NOMO-1 treated with dmso at 0.1 percent for 144 hours (cell line): Measurements from ENCODE around the gene TTLL5.

Source experiments
- DNase-seq: peaks from one replicate; lab custom pipeline; 2025; ENCODE audit not compliant: unreplicated experiment; lab: John Stamatoyannopoulos, UW

Gene TTLL5

DNA sequence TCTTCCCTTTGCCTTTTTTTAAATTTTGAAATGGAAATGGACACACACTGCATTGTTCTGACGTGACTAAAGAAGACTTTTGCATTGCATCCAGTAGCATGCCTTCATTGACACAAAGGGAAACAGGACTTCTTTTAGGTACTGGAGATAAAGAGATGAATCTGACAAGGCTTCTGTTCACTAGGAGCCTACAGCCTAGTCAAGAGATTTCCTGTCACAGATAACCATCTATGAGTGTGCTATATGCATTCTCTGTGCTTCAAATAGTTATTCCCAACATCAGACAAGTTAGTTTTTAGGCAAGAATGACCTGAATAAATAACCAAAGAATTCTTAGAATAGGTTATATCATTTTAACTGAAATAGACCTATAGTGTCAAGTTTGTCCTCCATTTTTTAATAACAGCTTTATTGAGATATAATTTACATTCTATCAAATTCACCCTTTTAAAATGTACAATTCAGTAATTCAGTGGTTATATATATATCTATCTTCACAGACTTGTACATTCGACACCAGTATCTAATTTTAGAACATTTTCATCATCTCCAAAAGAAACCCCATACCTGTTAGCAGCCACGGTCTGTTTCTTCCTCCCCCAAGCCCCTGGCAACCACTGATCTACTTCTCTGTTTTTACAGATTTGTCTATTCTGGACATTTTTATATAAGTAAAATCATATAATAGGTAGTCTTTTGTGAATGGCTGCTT is 122.7 kb downstream of the TTLL5 start:
- no peak for DNase-seq

DNA sequence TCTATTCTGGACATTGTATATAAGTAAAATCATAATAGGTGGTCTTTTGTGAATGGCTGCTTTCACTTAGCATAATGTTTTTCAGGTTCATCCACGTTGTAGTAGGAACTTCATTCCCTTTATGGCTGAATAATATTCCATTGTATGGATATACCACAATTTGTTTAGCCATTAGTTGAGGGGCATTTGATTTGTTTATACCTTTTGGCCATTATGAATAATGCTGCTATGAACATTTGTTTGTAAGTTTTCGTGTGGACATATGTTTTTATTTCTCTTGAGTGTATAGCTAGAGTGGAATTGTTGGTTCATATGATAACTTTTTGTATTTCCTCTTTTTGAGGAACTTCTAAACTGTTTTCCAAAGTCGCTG is 123.3 kb downstream of the TTLL5 start:
- DNase-seq, result no peak

DNA sequence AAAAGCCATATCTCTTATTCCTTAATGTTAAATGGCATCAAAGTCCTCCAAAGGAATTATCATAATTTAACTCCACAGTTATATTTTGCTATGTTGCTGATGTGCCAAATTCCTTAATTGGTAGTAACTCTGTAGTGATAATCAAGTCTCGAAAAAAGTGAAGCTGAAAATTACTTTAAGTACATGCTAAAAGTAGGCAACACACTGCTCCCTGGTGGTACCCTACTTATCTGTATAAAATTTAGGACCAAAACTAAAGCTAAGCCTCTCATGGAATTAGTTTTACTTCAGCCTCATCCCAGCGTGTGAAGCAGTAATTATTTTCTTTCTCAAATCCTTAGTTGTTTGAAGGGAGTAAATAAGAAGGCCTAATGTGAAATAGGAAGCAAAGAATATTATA is 132.8 kb downstream of the TTLL5 start:
- DNase-seq, result no peak

DNA sequence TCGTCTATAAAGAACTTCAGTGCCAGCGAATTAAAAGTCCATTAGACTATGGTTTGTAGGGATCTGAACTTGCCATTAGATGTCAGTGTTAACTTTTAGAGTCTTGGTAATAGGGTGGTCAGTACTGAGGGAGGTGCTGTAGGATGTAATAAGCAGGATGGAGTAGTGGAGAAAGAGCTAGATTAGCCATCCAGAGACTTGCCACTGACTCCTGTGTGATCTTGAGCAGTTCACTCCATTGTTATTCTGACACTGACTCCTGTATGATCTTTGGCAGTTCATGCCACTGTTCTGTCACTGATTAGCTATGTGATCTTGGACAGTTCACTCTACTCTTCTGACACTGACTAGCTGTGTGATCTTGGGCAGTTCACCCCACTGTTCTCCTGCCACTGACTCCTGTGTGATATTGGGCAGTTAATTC is 133.6 kb downstream of the TTLL5 start:
- DNase-seq, result no peak

DNA sequence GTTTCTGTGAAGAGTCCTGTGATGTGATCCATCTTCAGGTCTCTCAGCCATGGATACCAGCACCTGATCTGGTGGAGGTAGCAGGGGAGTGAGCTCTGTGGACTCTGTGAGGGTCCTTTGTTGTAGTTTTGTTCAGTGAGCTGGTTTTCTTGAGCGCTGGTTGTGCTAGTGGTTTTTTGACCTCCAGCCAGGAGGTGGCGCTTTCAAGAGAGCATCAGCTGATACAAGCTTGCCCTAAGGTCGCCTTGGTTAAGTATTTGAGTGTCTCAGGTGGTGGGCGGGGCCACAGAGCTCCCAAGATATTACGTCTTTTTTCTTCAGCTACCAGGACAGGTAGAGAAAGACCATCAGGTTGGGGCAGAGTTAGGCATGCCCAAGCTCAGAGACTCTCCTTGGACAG is 139.7 kb downstream of the TTLL5 start:
- no peak for DNase-seq

DNA sequence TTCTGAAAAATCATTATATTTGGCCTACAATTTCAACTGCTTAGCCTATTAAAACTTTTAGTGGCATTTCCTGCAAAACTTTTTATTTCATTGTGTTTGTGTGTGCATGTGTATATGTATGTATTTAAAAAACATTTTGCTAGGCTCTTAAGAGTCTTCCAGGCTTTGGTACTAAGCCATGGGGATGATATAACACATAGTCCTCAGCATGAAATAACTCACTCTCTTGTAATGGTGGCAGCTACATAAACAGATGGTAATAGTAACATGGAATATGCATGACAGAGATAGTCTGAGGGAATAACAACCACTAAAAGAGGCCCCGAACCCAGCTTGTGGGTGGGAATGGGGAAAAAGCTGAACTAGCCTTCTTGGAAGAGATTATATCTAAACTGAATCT is 141.4 kb downstream of the TTLL5 start:
- DNase-seq, result no peak

DNA sequence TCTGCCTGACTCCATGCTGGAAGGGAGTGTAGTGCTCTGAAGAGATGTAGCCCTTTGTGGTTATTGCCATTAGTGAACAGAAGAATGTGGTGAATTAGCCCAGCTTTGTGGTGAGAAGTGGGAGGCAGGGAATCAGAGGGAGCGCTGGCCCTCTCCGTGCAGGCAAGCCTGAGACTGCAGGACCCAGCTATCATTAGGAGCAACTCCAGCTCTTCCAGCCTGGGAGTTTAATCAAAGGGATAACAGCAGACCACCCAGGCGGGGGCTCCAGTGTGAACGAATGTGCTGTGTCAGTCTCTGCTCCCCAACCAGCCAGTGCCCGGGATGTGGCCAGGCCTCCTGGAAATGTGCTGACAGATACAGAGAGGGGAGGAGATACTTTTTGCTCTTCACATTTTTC is 142.7 kb downstream of the TTLL5 start:
- DNase-seq, result no peak

DNA sequence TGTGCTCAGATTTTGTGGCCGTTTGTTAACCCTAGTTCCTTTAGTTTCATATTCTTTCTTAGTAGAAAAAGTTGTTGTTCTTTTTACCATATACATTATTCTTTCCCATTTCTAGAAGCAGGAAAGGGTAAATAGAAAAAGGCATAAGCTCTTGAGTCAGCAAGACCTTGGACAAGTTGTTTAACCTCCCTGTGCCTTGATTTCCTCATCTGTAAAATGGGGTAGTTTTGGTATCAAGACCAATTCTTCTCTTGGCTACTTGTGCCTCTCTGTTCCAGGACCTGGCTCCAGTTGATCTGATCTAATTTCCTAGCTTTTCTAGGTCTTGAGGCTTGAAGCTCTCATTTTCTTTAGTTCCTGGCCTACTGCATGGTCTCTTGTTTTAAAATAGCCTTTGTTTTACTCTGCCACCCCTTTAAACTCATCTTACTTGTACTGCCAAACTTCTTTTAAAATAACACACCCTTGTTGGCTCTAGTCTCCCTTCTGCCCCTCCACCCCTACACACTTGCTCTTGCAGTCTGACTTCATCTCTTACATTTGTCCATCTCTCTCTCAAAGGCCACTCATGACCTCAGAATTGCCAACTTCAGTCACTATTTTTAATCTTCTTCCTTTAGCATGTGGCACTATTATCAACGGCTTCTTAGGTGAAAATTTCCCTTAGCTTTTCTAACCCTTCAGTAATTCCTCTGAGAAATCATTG is 143.7 kb downstream of the TTLL5 start:
- DNase-seq, result no peak

DNA sequence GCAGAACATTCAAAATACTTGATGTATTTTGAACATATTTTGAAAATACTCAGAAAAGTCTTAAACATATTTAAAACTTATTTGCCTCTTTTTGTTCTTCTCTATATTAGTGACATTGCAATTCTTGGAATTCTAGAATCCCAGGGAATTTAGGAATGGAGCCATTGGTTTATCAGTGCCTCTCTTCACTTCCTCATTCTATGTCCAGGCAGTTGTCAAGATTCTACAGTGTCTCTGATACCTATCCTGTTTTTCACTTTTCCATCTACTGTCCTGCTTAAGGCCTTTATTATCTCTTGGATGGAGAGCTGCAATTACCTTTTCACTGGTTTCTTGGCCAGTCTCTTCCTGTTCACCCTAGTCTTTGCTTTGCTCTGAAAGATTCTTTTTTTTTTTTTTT is 144.6 kb downstream of the TTLL5 start:
- DNase-seq, result no peak

DNA sequence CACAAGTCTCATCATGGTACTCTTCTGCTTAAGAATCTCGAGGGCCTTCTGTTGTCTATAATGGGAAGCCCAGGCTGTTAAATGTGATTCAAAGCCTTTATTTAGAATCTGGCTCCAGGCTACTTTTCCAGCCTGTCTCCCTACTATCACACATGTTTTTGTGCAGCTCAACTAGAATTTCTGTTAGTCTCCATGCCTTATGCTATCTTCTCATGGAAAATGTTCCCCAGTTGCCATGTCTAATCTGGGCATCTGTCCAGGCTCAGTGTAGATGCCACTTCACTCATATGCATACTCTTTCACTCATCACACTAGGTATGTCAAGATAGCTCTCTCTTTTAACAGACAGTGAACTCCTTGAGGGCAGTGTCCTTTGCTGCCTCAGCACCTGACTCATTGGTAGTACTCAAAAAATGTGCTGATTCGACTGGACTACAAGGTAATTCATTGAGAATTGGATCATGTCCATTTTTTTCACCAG is 145.3 kb downstream of the TTLL5 start:
- no peak for DNase-seq

DNA sequence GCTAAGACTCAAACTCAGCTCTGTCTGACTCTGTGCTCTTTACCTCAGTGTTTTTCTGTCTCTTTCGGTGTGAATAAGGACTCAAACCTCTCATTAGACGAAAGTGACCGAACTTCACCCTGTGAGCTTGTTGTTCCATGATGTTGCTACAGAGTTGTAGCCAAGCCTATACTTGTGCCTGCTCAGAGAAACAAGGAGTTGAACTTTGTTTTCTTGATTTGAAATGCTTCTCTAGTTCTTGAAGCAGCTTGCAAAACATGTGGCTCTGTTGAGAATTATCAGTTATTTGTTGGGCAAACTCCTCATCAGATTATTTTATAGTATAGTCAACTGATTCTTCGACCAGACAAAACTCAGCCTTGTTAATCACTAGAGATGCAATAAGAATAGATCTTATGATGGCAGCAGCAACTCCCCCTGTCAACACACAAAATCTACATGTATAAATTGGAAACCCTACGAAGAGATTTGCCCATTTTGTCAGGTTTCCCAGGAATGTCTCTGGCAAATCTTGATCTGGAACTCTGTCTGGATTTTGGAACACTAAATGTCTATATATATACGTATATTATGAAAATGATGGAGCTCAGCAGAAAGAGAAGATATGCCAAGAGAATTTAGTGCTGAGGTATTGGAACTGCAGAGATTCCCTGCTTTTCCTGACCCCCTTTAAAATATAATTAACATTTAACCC is 146.8 kb downstream of the TTLL5 start:
- DNase-seq, result no peak

DNA sequence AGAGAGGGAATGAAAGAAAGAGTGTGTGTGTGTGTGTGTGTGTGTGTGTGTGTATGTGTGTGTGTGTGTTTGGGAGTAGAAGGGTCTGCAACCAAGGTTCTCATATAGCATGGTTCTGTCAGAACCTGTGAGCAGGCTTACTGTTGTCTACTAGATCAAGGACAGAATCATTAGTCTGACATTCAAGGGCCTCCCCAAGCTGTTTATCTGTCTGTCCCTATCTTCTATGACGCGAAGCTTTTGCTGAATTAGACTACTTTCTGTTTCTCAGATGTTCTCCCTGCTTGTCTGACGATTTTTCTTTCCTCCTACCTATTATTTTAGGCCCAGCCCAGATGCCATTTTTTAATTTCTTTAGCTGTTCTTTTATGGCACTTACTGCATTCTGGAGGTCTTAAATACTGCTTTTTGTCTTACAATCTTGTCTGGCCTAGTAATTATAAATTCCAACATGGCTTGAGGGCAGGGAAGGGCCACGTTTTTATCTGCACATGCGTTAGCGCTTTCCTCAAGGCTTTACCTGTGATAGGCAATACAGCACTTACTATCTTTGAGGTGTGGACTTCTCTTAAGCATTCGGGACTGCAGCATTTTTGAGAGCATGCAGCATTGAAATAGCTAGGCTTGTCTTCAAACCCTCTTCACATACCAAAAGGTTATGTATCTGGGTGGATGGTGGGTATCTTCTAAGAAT is 150.2 kb downstream of the TTLL5 start:
- no peak for DNase-seq

DNA sequence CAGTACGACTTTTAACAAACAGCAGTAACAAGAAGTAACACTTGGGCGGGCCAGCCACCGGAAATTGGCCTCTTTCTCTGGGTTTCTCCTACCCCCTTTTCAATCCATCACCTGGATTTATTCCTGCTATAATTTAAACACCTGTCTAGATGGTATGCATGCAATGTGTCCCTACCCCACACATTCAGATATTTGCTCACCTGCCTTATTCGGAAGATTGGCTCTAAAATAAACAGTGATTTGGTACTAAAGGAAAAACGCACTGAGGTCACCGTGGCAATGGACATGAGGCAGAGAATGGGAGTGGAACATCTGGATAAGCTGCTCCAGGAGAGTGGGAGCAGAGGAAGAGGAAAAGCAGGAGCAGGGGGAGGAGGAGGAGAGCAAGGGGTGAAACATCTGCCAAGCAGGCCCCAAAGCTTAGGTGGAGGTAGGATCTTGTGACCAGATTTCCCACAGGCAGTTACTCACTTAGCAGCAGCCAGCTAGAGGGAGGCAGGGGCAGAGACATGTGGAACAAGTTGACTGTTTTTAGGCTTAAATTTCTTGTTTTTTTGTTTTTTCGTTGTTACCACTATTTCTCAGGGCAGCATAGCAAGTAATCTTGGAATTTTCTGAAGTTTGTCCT is 150.9 kb downstream of the TTLL5 start:
- DNase-seq, result no peak

DNA sequence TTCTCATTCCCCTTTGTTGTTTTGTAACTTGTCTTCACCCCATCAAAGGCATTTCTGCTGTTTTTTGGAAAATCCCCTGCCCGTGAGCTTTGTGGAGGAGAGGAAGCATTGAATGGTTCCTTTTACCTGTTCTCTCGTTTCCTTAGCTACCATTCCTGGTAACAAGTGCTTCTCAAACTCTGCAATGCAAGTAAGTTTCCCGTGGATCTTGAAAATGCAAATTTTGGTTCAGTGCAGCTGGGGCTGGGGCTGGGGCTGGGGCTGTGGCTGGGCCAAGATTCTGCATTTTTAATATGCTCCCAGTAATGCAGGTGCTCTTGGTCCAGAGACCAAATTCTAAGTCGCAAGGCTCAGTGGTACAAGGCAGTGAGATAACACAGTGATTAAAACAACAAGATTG is 151.6 kb downstream of the TTLL5 start:
- DNase-seq, result no peak

DNA sequence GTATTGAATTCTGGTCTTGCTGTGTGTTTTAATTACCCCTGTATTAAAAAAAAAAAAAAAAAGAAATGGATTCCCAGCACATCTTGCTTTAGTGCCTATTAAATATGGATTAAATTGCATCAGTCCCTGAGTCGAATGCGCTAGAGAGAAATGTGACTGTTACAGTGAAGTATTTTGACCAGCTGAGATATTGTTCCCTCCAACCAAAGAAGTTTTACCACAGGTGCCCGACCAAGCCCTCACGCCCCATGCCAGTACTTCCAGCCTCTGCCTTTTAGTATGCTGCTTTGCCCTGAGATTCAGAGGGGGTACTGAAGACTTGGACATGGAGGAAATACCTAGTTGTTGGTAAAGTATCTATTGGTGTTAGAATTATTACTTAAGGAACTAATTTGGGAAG is 159.7 kb downstream of the TTLL5 start:
- DNase-seq, result peak; percentile 4

DNA sequence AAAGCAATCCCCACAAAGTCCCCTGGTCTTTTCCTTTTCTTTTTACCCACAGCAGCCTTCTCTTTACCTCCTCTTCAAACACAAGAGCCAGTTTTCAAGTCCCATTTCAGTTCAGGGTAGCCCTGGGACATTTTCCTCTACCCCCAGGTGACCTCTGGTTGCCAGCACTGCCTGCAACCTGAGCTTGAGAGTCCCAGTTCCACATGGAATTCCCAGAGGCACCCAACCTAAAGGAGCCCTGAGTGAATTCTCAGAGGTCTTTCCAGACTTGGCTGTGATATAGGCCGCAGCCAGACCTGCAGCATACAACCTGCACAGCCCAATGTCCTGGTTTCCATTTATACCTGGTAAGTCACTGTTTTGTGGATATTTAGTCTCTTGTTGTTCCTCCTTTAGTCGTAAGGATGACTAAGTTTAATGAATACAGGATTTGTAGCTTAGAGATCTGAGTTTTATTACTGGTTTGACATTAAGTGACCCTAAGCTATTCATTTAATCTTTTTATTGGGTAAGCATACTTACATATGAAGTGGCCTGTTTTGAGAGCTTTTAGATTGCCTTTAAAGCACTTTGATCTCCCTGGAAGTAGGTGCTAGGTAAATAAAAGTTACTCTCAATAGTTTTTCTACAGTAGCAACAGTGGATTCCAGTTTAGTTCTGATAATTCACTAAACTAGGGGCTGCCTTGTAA is 160.9 kb downstream of the TTLL5 start:
- DNase-seq, result no peak

DNA sequence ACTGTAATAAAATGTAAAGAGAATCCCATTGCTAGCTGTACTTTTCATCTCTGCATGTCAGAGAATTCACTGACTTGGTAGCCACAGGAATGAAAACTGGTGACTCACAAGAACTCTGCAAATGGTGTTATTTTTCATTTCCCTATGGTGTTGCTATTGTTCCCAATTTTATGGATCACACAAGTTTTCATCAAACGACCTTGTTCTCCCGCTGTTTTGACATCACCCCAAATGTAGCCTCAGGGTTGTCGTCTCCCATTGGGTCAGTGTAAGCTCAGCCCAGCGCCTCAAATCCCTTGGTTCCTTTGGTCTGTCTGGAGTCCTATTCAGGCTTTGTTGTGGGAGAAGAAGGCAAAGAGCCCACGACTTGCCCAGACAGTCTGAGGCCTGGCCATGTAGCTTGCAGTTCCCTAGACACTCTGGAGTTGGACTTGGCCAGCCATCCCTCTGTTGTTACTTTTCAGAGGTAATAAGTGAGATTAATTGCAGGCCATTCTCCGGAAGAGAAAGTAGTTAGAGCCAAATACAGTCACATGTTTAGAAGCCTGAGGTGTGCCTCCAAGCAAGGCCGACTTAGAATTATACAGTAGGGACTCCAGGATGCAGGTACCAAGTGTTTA is 161.6 kb downstream of the TTLL5 start:
- no peak for DNase-seq

DNA sequence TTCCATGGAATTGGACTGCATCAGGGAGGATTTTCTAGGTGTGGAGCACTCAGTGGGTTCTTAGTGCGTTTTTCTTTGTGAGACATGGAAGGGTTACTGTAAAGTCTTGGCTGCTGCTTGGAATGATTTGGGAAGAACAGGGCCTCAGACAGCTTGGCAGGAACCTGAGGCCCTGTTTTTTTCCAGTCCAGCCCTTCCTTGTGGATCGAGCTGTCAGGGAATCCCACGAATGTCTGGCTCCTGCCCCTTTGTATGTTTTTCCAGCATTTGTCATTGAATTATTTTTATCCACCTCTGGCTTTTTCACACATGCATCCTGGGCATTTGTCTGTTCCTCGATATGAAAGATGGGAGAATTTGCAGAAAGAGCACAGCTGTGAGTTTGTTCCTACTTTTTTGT is 162.3 kb downstream of the TTLL5 start:
- no peak for DNase-seq

DNA sequence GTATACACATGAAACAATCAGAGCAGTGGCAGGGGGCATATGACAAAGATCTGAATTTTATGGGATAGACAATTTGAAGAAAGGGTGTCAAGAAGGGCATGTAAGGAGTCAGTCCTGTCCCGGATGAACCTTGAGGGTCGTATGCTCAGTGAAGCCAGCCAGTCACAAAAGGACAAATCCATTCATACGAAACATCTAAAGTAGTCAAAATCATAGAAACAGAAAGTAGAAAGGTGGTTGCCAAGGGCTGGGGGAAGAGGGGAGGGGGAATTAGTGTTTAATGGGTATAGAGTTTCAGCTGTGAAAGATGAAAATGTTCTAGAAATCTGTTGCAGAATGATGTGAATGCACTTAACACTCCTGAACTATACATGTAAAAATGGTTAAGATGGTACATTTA is 163.3 kb downstream of the TTLL5 start:
- DNase-seq, result no peak

DNA sequence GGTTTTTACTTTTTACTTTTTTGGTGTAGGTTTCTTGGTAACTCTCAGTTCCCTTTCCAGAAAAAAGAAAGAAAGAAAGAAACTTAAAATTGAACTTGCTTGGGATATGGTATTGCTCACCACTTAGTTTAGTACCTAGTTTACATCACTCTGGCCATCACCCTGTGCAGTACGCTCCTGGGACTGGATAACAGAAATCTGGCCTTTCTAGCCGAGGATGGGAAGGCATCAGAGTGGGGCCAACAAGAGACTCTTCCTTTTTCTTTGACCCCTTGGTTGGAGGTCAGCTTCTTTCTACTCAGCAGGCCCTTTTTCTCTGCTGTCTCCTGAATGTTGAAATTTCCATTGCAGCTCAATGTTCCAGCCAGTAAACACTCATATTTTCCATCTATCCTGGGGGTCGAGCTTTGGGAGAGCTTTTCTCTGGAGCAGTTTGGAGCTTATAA is 164.1 kb downstream of the TTLL5 start:
- no peak for DNase-seq
